Mesenteric fat pad (tissue), 1 donor: ENCODE measurements around the gene NR1H4. TPM values are rescaled to one million over a fixed set of nuclear protein-coding genes. Genes with fewer than 3 reads are reported as not detected.
"Not testable (repeated sequence)": the region's sequence is repeated elsewhere in the genome, so short reads cannot be mapped to it uniquely, and the experiment has no call there.

ENCODE experiments used
- DNase-seq: peaks from one replicate; pipeline ENCODE4 v3.0.0-alpha.2; 2020; ENCODE audit warnings: low spot score
- total RNA-seq: library from RNA; stranded (reverse); fragmentation: NEBNext Ultra II Directional; extraction: Animal tissue kit (Norgen Biotek cat#: 25700); gene quantifications from one replicate; pipeline ENCODE4 v1.2.1, GENCODE V29; 2021
- donor health status: DM: yes; HTN: yes; CAD: no.

NR1H4 gene
- total RNA-seq, 1 donor from 2014 or later, result not detected

DNA sequence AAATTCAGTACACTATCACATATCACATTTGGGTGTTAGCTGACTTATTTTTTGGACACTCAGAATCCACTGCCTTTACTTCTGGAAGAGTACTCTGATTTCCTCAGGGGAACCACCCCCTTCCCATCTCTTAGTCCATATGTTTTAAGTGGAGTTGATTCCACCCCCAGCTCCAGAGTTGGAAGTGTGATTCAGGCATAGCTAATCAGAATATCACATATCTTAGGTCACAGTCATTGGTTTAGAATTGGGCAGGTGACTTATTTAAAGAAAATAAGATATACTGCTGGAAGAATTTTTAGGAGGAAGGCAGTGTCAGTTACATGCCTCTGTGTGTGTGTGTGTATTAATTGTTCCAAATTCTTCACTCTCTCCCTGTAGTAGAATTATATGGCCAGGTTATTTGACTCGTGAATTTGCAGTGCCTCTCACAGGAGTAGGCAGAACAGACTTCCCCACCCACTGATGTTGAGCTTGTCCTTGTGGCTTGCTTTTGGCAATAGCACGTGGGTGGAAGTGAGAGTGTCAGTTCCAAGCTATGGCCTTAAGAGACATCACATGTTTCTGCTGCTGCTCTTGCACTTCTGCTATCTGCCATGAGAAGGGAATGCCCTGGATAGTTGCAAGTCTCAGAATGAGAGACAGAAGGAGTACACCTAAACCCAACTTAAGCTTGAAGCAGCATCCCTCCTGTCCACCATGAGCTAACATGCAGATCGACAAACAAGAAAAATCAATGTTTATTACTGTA lies 93.4 kb downstream of the NR1H4 start:
- DNase-seq, result no peak

DNA sequence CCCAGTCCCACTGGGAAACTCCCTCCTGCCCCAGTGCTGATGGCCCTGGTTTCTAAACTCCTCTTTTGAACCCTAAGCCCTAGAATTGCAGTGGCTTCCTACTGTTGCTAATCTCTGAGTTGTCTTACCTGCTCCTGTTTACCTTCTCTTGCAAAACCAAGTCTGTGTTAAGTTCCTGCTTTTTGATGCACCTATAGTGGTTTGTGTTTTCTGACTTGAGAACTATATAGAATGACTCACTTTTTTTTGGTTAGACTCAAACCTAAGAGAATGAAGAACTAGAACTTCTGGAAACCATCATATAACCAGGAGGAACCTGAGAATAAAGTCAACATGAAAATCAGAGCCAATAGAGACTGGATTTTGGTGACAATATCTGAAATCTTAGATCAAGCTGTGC lies 94.3 kb downstream of the NR1H4 start:
- DNase-seq, result no peak

DNA sequence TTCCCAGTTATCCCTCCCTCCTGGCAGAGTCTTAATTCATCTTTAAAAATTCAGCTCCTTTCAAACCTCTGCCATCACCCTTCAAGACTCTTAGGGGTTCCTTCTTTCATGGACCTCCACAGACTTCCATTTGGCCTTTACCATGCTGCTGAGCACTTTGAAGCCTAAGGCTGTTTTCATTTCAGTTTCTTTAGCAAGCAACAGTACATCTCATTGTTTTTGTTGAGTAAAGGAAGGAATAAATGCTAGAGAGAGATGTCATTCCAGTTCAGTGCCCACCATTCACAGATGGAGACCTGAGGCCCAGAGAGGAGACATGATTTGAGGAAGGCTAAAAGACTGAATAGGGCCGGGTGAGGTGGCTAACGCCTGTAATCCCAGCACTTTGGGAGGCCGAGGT lies 98.5 kb downstream of the NR1H4 start:
- no peak for DNase-seq

DNA sequence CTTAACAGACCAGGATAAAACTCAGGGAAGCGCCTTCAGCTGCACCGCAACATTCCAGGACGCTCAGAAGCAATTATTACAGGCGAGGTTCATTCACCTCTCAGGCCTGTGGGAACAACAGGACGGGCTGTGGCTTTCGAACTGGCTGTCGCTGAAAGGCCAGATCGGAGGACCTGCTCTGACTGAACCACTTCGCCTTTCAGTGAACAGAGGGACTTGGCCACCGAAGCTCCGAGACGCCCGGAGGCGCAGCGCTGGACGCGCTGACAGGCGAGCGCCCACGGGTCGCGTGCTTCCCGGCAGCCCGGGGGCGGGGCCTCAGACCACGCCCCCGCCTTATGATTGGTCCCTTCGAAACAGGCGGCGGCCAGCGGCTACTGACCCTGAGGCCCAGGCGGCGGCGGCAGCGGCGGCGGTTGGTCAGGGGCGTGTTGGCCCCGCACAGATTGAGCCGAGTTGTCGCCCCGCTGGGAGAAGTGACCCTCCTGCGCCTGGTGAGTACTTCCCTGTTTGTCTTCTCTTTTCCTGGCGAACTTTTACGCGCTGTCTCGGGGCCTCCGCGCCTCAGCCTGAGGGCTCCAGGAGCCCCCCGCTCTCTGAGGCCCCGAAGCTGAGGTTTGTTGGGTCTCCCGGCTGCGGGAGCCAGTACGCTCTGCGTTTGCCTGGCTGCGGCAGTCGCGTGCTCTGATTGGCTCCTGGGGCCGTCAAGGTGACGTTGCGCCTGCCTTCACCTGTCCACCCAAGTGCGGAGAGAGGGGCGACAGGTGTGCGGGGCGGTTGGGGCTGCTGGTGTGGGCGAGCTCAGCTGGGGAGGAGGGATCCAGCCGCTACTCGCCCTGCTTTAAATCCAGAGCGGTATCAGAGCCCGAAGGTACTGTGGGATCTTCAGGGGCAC lies 99.9 kb downstream of the NR1H4 start, which contains the start of gene GAS2L3:
TSS of gene GAS2L3 (plus strand) at position 393 of the 895 bp plus-strand sequence. CDS start 21,221 bp downstream, outside the sequence.
- DNase-seq, result peak; percentile 97

DNA sequence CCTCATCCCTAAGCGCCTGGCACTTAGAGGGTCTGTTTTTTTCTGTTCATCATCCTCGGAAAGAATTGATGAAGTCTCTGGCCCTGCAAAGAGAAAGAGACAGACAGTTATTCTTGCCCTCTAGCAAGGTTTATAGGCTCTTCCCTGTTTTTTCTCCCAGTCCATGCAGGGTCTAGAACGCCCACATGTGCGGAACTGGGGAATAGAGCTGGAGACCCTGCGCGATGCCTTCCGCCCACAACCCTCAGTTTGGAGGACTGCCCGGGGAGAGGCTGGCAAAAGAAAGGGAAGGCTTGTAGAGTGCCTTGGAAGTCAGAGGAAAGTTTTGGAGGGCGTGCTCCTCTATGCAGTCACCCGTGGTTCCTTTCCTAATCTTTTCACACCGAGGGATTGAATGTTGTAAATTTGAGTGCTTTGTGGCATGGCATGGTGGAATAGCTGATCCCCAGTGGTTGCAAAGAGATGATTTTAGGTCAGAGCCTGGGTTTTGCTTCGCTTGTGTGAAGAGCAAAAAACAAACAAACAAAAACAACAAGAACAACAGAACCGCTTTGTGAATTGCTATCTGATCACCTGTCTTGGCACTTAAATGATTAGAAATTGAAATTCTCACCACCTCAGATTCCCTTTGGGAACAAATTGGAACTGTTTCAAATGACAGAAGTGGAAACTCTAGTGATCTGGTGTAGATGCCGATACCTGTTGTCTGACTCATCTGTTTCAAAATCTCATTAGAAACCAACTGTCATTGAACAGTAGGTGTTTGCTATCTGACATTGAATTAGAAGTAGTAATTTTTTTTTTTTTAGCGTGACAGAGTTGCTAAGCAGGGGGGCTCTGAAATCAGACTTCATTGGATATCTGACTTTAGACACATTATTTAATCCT lies 100.8 kb downstream of the NR1H4 start:
- DNase-seq, result no peak

DNA sequence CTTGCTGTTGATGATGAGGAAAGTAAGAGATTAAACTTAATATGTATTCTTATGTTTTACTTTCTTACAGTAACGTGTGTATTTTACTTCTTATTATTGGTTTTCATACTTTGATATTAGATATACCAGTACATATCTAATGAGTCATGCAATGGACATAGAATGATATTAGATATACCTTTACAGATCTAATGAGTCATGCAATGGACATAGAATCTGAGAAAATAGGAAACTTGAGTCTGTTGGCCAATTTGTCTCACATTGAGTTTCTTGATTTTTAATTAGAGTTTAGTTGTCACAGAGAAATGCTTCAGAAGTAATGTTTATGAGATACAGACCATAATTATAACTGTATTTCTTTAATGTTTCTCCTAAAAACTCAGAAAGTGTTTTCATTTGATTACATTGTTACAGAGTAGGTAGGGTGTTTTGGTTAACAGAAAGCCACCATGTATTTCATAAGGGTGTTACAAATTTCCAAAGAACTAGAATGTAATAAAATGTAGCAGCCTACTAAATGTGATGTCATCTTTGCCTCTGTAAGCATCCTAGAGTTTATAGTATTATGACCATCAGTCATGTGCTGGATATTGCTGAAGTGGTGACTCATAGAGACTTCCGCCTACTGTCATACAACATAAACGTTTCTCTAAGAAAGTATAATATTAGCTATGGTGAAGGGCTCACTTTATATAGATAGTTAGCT lies 102.8 kb downstream of the NR1H4 start:
- DNase-seq, result no peak

DNA sequence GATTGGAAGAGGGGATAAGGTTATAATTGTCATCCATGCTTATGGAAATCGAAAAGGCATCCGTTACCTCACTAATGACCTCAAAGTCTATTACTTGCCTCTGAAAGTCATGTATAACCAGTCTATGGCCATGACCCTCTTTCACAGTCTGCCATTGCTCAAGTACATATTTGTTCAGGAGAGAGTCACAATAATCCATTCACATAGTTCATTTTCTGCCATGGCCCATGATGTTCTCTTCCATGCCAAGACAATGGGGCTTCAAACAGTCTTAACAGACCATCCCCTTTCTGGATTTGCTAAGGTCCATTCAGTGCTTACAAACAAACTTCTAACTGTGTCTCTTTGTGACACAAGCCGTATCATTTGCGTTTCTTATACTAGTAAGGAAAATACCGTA lies 105.3 kb downstream of the NR1H4 start:
- no peak for DNase-seq

DNA sequence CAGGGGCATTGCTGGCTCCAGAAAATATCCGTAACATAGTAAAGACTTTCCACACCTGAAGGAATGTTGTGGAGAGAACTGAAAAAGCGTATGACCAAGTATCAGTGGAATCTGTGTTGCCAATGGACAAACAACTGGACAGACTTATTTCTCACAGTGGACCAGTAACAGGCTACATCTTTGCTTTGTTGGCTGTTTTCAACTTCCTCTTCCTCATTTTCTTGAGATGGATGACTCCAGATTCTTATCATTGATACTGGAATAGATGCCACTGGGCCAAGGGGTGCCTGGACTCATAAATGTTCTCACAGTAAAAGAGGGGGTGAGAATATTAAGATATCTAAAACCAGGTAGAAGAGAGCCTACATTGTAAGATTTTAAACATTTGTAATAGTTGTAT lies 106.2 kb downstream of the NR1H4 start:
- DNase-seq, result no peak

DNA sequence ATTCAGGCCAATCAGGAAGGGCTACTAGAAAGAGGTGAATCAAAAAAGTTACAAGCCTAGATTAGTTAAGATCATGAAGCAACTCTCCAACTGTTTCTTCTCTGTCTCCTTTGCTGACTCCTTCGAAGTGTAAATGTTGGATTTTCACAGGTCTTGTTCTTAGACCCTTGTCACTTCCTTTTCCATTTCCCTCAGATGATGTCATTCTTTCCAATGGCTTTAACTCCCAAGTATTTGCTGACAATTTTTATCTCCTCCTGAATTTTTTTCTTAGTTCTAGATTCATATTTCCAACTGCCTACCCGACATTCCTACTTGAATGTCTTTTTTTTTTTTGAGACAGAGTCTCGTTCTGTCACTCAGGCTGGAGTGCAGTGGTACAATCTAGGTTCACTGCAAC lies 110.6 kb downstream of the NR1H4 start:
- DNase-seq, result no peak

DNA sequence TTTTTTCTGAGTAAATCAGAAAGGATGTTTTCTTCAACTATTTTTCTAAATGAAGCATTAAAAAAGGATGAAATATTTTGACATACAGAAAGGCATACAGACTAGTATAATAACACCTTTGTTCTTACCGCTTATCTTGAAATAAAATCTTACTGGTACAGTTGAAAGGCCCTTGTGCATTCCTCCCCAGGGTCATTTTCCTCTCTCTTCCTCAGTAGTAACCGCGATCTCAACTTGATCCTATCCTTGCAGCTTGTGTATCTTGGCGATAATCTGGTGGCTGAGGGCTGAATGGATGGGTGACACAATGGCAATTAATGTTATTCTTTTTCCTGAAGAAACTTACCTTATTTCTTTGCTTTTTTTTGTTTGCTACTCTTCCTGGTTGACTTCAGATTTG lies 118.3 kb downstream of the NR1H4 start:
- no peak for DNase-seq

DNA sequence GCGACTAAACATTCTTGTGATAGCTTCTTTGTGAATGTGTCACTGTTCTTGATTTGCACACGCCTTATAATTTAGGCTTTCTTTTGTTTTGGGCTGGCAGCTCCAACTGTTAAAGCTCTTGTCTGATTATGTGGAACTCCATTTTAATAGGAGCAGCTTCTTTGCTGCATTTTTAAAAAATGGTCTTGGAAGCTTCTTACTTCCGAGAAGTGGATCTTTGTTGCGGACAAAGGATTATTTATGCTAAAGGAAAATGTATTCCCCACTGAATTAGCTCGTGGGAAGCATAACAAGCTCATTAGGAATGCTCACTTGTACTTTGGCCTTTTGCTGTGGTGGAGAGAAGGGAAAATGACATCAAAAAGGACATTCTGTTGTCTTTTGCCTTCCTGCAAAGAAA lies 119.8 kb downstream of the NR1H4 start:
- DNase-seq, result no peak

DNA sequence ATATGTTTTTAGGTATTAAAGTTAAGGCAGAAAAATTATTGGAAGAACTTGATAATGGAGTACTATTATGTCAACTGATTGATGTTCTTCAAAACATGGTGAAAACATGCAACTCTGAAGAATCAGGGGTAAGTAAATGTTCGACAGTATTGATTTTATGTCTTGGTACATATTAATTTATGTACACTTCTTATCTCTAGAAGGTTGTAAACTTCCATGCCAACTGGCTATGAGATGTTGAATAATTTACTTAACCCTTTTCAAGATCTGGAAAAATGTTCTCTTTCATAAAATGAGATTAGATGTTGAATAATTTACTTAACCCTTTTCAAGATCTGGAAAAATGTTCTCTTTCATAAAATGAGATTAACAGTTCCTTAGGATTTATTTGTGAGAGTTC lies 128.0 kb downstream of the NR1H4 start:
- no peak for DNase-seq

DNA sequence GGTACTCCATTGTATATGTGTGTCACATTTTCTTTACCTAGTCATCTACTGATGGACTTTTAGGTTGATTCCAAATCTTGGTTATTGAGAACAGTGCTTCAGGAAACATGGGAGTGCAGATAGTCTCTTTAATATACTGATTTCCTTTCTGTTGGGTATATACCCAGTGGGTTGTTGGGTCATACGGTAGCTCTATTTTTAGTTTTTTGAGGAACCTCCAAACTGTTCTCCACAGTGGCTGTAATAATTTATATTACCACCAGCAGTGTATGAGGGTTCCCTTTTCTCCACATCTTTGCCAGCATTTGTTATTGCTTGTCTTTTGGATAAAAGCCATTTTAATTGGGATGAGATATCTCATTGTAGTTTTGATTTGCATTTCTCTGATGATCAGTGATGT lies 129.3 kb downstream of the NR1H4 start:
- not testable (repeated sequence) for DNase-seq

DNA sequence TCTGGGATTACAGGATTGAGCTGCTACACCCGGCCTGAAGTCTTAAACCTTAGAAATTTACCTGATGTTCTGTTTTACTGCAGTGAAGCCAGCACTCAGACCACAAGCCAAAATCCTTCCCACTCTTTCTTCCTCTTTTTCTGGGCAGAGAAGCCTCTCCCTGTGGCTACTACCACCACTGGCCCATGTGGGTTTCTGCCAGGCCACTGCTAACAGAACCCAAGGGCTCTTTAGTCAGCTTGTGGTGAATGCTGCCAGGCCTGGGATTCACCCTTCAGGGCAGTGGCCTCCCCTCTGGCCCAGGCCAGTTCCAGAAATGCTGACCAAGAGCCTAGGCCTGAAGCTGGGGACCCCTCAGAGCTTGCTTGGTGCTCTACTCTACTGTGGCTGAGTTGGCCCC lies 135.1 kb downstream of the NR1H4 start:
- no peak for DNase-seq

DNA sequence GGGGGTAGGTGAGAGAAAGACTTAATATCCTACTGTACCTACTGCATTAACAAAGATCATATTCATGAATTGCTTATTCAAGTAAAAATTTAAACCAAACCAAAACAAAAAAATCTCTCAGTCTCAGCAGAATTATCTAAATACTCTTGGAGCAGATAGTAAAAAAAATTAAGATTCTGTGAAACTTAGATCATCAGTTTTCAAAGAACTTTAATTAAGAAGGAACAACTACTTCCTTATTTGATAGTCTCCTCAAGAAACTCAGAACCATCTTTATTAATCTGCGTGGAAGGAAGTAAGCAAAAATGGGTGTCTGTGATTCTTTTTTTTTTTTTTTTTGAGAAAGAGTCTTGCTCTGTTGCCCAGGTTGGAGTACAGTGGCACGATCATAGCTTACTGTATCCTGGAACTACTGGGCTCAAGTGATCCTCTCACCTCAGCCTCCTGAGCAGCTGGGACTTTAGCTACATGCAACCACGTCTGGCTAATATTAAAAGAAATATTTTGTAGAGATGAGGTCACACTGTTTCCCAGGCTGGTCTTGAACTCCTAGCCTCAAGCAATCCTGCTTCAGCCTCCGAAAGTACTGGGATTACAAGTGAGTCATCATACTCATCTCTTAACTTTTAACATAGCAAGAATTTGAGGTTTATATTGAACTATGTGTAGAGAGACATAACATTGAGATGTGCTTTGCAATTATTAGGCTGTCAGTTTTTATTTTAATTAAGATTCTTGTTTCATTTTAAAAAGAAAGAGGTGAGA lies 137.2 kb downstream of the NR1H4 start:
- no peak for DNase-seq

DNA sequence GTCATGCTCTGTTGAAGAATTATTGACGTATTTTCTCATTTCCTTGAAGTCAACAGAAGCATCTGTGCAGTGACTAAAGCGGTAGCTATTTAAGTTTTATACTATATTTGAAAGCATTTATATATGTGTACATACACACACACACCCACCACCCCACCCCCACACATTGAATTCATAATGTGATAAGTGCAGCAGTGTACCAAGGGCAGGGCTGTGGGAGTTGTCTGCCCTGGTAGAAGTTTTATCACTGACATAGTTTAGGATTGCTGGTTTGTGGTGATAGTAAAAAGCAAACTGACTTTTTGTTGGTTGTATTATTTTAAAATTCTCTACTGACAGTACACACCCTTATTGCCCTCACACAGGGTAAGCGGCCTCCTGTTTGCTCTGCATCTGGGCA lies 138.9 kb downstream of the NR1H4 start:
- no peak for DNase-seq
